ENCODE results near the gene MAP3K5.

The MAP3K5 gene

DNA sequence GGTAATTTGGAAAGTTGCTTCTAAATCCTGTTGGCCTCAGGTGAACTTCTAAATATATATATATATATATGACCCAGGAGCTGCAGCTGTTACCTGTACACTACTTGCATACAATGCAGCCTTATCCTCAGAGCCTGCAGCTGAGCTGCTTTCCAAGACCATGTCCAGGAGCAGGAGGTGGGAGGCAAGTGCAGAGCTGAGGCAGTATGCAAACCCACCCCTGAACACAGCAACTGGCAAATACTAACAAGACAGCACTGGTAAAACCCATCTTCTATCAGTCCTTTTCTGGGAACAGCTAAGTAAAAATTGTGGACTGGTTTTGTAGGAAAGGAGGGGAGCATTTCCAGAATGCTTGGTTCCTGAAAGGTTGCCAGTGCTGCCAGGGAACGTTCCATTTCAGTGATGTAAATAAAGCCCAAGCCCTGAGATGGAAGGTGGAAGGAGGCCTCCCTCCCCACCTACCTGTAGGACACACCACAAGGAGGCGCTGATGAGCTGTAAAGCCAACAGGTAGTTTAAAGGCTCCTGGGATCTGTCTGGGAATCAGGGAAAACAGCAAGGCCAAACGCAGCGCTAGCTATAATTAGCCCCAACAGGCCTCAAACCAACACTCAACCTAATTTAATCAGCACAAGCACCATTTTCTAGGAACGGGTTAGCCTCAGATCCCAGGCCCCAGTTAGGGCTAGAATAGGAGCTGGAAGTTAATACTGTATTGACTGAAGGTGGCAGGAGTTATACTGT, 148.3 kb downstream of the MAP3K5 start:
- peak; percentile 47 for DNase-seq (ENCODE audit: low read depth)

DNA sequence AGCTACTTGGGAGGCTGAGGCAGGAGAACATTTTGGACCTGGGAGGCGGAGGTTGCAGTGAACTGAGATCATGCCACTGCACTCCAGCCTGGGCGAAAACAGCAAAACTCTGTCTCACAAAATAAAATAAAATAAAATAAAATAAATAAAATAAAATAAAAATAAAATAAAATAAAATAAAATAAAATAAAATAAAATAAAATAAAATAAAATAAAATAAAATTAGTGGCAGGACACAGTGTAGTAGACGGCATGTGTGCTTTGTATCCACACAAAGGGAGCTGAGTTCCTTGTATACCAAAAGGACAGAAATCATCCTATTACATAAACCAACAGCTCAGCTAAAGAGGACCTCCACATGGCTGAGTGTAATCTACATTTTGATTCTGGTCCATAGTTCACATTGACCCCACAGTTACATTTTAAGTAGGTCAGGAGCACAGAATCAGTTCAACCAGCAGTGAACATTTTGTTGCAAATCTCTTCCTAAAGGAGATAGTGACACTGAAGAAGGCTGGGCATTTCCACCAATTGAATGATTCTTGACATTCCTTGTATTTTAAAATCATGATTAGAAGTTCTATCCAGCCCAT, 150.3 kb downstream of the MAP3K5 start:
- DNase-seq (ENCODE audit: low read depth): no peak

DNA sequence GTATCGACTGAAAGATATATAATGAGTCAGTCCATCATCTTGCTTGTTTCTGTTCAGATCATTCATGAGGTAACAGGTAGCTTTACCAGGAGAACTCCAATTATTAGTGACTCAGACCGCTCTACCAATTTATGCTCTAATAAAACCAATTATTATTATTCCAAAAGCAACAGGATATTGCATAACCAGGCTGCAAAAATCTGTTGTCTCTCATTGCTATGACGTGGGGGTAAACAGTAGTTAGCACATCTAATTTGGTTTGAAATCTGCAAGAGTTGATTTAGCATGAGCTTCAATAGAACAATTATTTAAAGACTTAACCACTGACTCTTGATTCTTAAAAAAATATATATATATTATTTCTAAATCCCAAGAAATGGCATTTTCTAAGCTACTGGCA, 151.1 kb downstream of the MAP3K5 start:
- no peak for DNase-seq (ENCODE audit: low read depth)

DNA sequence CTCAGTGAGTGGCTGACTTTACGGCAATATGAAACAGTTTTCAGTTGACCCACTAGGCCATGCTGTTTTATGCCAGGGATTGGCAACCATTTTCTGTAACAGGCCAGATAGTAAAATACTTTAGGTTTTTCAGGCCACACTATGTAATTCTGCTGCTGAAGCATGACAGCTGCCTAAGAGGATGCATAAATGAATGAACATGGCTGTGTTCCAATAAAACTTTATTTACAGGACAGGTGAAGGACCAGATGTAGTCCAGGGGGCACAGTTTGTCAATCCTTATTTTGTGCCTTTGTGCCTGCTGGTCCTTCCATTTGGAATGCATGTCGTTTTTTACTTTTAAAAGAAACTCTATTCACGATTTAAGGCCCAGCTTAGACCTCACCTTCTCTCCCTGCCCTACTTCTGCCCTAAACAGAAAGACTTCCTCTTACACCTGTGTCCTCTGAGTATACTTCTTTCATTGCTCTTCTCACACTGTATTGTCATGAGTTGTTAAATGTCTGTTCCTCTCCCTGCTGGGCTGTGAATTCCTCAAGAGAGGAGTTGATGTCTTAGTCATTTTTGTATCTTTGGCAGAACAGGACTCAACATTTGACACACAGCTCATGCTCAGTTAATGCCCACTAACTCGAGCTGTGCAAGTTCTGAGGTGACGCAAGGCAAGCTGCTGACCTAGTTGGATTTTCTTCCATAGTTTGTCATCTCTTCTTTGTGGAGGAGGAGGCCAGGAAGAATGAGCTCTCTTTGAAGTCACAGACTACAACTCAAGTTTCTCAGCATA, 152.0 kb downstream of the MAP3K5 start:
- DNase-seq (ENCODE audit: low read depth): no peak

DNA sequence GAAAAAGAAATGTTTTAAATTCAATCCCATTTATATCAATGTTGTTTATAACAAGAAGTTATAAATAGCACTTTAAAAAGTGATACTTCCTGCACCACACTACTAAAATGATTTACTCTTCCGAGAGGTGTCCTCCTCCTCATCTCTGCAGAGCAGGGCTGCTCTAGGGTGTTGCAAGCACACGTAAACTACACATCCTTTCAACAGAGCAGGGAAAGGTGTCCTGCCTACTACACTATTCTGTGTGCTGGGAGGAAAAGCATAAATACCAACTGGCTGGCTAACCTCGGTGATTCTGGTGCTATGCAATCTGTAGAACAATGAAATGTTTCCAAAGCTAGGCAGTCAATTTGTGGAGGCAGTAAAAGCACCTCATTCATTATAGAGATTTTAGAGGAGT, 152.6 kb downstream of the MAP3K5 start:
- DNase-seq (ENCODE audit: low read depth): no peak

DNA sequence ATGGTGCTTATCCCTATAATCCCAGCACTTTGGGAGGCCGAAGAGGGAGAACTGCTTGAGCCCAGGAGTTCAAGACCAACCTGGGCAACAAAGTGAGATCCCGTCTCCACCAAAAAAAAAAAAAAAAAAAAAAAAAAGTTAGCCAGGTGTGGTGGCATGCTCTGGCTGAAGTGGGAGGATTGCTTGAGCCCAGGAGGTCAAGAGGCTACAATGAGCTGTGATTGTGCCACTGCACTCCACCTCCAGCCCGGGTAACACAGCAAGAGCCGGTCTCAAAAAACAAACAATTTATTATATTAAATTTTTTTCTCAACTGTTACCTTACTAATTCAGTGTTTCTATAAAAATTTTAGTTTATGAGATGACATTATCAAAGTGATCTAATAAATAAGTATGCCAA, 156.7 kb downstream of the MAP3K5 start:
- no peak for DNase-seq (ENCODE audit: low read depth)

DNA sequence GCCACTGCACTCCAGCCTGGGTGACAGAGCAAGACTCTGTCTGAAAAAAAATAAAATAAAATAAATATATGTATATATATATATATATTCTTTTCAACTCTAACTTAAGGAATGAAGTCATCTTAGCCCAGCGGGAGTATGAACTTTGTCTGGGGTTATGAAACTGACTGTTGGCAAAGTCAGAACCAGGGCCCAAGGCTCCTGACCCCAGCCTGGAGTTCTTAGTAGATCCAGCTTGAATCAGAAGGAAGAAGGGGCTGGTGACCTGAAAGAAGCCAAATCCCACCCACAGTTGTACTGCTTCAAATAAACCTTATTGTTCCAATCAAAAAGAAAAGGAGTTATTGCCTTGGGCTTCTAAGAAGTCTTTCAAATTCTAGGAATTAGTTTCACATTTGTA, 158.9 kb downstream of the MAP3K5 start:
- DNase-seq (ENCODE audit: low read depth): no peak

DNA sequence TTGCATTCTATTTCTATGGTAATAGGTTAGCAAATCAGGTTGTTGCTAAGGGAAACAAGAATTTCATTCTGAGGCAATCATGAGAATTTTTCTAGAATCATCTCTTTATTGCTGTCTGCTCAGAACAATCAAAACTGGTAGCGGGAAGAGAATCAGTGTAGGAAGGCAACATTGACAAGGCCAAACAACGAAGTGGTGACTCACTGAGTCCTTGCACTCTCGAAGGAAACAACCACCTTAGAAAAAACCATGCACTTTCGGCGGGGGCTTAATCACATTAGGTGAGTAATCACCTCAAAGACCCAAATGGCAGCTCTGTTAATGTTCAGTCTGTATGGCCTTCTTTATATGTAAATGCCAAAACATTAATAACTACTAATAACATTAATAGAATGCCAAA, 163.3 kb downstream of the MAP3K5 start:
- no peak for DNase-seq (ENCODE audit: low read depth)

DNA sequence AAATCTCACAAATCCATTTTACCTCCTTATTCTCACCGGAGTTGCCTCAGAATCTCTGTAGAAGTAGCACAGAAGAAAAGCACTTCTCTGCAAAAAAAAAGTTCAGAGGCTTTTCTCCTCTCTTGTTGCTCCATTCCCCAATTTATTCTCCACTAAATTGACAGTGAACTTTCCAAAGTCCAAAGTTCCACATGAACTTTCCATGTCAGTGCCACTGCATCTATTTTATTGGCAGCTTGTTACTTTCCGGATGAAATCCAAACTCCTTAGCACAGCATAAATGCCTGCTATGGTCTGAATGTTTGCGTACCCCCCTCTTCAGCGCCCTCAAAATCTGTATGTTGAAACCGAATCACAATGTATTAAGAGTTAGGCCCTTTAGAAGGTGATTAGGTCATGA, 165.1 kb downstream of the MAP3K5 start:
- DNase-seq (ENCODE audit: low read depth): no peak

DNA sequence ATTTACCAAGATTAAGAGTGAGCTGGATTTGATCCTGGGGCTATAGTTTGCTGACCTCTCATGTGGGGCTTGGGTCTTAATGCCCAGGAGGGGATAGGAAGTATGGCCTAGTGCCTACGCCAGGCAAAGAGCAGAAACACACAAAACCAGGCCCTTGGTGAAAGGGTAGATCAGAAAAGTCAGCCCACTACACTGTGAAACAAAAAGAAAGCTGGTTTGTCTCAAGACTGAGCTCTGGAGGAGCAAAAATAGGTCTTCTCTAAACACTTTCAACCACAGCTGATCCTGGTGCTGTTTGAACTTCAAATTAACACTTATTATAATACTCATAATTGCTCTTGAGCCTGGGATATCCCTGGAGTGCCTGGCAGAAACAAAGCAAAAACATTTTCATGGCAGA, 167.0 kb downstream of the MAP3K5 start:
- no peak for DNase-seq (ENCODE audit: low read depth)

DNA sequence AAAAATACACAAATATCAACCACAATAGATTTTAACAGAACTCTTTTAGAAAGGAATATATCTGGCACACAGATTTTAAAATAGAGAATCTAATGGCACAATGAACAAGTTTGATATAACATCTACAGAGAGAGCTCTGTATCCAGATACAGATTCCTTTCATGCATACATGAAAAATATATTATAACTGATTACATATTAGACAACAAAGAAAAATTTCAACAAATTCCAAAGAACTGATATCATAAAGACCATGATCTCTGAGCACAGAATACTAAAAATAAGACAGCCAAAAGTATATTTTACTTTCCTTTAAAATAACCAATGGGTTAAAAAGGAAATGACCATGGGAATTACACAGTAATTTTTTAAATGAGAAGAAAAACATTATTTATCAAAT, 167.9 kb downstream of the MAP3K5 start:
- DNase-seq (ENCODE audit: low read depth): no peak

DNA sequence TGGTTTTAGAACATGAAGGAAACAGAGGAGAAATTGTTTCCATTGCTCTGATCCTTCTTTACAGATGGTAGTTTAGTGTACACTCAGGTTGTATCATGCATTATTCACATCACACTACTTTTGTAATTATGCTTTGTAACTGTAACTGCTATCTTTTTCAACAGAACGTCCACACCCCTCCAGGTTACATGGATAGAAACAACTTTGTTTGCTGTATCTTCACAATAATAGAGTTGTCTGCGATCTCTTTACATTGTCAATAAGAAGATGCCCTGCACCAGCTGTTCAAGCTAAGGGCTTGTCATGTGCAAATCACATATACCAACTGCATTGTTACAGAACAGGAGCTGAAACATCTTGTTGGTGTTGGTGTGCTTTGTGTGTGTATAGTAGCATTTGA, 174.2 kb downstream of the MAP3K5 start:
- no peak for DNase-seq (ENCODE audit: low read depth)

DNA sequence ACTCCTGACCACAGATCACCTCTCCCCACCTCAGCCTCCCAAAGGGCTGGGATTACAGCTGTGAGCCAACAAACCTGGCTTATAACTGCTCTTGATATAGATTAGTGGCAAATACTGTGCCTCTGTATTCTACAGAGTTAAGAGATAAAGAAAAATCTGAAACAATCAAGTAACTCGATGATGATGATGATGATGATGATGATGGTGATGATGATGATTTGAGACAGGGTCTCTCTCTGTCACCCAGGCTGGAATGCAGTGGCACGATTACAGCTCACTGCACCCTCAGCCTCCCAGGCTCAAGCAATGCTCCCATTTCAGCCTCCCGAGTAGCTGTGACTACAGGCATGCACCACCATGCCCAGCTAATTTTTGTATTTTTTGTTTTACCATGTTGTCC, 175.8 kb downstream of the MAP3K5 start:
- DNase-seq (ENCODE audit: low read depth): no peak

DNA sequence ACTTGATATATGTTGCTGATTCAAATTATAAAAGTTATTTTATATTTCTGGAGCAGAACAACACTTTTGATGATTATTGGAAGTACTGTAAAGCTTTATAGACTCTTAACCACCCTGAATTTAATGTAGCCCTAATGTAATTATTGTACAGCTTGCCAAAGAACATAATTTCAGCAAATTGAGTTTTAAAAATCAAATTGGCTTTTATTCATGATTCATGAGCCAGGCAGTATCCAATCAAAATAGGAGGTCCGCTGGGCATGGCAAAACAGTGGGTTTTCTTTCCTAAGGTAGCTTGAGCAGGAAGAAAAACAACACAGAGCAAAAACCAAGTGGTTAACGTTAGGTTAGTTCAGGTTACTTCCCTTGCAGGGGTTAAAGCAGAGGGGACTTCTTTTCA, 177.3 kb downstream of the MAP3K5 start:
- DNase-seq (ENCODE audit: low read depth): no peak

DNA sequence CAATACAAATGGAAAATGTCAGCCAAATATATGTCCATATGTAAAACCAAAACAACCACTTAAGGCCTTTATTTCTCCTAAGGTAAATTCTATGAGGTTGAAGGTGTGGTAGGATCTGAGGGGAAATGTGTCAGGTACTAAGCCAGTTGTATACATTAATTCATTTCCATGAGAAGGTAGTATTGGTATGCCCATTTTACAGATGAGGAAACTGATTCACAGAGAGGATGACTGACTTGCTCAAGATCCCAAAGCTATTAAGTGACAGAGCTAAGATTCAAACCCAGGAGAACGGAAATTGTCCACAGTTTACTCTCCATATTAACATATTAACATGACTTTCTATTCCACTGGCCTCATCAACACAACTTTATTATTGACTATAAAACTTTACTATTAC, 177.9 kb downstream of the MAP3K5 start:
- no peak for DNase-seq (ENCODE audit: low read depth)

DNA sequence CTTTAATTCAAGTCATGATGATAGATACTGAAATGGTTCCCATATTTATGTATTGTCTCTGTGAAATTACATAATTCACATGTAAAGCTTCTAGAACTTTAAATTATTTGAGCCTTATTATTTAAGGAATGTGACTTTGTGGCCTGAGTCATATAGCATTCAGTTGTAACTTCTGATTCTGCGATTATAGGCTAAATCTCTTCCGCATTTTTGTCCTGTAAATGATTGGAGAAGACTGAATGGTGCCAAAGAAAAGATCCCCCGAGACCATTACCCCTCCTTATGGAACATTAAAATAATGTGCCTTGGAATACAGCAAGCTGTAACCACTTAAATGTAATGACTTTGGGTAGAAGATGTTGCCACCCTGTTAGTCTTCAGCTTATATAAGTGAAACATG, 178.8 kb downstream of the MAP3K5 start:
- no peak for DNase-seq (ENCODE audit: low read depth)

DNA sequence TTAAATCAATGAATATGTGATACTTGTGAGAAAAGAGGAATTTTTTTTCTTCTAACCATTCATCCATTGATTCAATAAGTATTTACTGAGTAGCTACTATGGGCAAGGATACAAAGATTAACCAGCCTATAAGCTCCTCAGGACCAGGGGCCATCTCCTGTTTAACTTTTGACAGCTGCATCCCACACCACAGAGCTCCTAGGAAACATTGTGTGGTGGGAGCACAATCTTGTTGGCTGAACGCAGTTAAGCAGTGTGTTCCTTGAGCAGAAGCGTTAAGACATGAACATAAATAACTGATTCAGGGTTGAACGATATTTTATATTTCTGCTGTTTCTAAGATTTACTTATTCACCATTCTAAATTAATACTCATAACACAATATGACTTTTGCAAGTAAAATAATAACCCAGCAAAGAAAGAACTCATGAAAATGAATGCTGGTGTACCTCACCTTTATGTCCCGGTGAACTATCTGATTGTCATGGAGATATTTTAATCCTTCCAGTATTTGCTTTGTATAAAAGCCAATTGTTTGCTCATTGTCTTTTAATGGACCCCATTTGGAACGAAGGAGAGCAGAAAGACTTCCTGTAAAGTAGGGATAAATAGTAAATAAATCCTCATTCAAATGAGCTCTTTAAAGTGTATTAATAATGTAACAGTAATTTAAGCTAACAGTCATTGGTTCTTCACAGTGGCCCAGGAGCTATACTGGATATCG, 179.4 kb downstream of the MAP3K5 start:
- no peak for DNase-seq (ENCODE audit: low read depth)

DNA sequence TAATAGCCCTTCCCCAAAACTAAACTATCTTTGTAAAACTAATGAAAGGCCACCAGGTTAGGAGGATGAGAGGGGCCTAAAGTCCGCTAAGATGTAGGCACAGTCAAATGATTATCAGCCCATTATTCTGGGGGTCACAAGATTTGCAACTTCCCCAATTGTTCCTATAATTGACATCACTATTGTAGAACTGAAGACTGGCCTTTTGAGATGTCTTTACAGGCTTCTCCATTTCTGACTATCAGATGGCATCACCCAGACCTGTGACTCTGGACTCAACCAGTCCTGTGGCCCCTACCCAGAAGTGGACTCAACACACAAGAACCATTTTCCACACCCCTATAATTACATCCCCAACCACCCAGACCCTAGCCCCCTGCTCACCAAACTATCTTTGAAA, 180.5 kb downstream of the MAP3K5 start:
- DNase-seq (ENCODE audit: low read depth): no peak

DNA sequence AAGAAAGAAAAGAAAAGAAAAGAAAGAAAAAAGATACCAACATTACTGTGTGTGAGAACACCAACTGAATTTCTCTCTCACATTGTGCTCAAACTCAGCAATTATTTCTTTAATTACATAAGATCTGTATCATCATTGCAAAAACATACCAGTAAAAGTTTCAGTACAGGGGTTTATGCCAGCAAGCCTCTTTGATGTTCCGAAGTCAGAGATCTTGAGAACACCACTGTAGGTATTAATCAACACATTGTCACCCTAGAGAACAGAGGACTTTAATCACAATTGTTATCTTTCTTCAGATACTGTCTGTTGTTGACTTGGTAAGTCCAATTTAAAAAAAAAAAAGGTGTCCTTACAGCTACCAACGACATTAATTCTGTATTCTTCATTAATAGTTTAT, 181.1 kb downstream of the MAP3K5 start:
- DNase-seq (ENCODE audit: low read depth): no peak

DNA sequence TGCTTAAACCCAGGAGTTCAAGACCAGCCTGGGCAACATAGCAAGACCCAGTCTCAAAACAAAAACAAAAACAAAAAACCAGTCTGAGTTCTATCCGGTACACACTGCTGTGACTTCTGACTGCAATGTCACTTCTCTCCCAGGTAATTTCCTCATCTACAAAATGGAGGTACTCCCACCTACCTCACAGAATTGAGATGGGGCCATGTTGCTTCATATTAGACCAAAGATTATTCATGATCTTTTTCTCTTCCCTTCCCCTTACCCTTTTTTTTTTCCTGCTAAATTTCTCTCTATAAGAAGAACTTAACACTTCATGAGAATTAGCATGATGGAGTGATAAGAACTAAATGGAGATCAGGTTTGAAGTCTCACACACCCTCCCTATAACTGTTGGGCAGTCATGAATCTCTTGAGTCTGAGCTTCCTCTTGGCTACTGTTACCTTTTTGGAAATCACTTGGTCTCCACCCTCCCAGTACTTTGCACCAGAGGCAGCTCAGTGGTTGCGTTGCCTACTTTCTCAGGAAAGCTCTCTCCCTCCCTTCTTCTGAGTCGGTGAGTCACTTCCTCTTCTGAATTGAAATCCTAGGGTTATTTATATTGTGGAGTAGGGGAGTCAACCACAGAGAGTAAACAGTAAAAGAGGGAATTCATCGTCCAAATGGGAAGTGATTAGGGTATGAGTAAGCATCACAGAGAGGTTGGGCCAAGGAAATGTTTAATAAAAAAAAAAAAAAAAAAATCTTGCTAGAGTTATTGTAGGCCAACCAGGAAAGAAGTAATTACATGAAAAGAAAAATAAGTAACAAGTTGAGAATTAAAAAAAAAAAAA, 182.2 kb downstream of the MAP3K5 start:
- no peak for DNase-seq (ENCODE audit: low read depth)

DNA sequence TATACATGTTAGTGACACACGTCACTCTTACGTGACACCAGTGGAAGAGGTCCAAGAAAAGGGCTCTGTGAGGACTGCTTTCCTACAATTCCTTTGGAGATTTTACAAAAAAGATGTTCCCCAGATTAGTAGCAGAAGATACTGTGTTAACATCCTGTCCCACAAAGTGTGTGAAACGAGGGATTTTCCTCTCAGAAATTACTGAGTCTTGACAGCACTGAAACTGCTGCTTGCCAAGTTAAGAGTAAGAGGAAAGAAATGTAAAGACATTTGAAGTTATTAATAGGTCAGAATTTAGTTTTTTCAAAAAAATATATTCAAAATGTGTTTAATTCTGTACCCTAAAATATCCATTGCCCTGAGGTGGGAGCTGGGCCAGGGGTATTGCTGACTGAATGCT, 183.3 kb downstream of the MAP3K5 start:
- DNase-seq (ENCODE audit: low read depth): no peak
